Ishikawa (cell line): ENCODE data around the gene DLL4.

Experiments
- CEBPB ChIP-seq: IDR thresholded peaks from 2 replicates; pipeline ENCODE4 v1.6.1; 2012
- CREB1 ChIP-seq: IDR thresholded peaks from 2 replicates; pipeline ENCODE4 v1.6.1; 2012; ENCODE audit warnings: low read depth
- EGR1 ChIP-seq: IDR thresholded peaks from 2 replicates; pipeline ENCODE4 v1.6.1; 2012
- EP300 ChIP-seq: IDR thresholded peaks from 2 replicates; pipeline ENCODE4 v1.6.1; 2012; ENCODE audit warnings: borderline replicate concordance
- FOXM1 ChIP-seq: IDR thresholded peaks from 2 replicates; pipeline ENCODE4 v1.6.1; 2012; ENCODE audit warnings: low read depth, borderline replicate concordance
- NFIC ChIP-seq: IDR thresholded peaks from 2 replicates; pipeline ENCODE4 v1.6.1; 2012
- RAD21 ChIP-seq: IDR thresholded peaks from 2 replicates; pipeline ENCODE4 v1.6.1; 2012; ENCODE audit warnings: low read depth
- TAF1 ChIP-seq: IDR thresholded peaks from 2 replicates; pipeline ENCODE4 v1.6.1; 2012; ENCODE audit warnings: low read depth, mild to moderate bottlenecking
- TCF12 ChIP-seq: IDR thresholded peaks from 2 replicates; pipeline ENCODE4 v1.6.1; 2012; ENCODE audit warnings: low read depth
- TEAD4 ChIP-seq: IDR thresholded peaks from 2 replicates; pipeline ENCODE4 v1.6.1; 2012
- USF1 ChIP-seq: IDR thresholded peaks from 2 replicates; pipeline ENCODE4 v1.6.1; 2012
- YY1 ChIP-seq: IDR thresholded peaks from 2 replicates; pipeline ENCODE4 v1.6.1; 2012; ENCODE audit warnings: low read depth
- ZBTB7A ChIP-seq: IDR thresholded peaks from 2 replicates; pipeline ENCODE4 v1.6.1; 2012; ENCODE audit warnings: low read depth
- TF ChIP-seq, protein P1 (sequence below): IDR thresholded peaks from 2 replicates; pipeline ENCODE4 v1.6.1; 2012
- TF ChIP-seq, protein P2 (sequence below): IDR thresholded peaks from 2 replicates; pipeline ENCODE4 v1.6.1; 2012; ENCODE audit warnings: low read depth, mild to moderate bottlenecking

The DLL4 gene

DNA sequence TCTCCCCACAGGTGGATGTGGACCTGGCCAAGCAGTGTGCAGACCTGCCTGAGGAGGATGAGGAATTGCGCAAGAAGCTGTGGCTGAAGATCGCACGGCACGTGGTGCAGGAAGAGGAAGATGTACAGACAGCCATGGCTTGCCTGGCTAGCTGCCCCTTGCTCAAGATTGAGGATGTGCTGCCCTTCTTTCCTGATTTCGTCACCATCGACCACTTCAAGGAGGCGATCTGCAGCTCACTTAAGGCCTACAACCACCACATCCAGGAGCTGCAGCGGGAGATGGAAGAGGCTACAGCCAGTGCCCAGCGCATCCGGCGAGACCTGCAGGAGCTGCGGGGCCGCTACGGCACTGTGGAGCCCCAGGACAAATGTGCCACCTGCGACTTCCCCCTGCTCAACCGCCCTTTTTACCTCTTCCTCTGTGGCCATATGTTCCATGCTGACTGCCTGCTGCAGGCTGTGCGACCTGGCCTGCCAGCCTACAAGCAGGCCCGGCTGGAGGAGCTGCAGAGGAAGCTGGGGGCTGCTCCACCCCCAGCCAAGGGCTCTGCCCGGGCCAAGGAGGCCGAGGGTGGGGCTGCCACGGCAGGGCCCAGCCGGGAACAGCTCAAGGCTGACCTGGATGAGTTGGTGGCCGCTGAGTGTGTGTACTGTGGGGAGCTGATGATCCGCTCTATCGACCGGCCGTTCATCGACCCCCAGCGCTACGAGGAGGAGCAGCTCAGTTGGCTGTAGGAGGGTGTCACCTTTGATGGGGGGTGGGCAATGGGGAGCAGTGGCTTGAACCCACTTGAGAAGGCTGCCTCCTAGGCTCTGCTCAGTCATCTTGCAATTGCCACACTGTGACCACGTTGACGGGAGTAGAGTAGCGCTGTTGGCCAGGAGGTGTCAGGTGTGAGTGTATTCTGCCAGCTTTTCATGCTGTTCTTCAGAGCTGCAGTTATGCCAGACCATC lies 26.3 kb upstream of the DLL4 start:
- TF ChIP-seq YY1 (no peak), CEBPB (peak; percentile 80), EP300 (no peak), EGR1 (no peak), FOXM1 (no peak)

GRCh38 chr15:40904552-40905201 lies 24.5 kb upstream of the DLL4 start:
- no peak for TF ChIP-seq EGR1
- TF ChIP-seq, protein P1, sequence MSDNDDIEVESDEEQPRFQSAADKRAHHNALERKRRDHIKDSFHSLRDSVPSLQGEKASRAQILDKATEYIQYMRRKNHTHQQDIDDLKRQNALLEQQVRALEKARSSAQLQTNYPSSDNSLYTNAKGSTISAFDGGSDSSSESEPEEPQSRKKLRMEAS, result no peak
- no peak for TF ChIP-seq TCF12
- no peak for TF ChIP-seq EP300
- no peak for TF ChIP-seq ZBTB7A
- no peak for TF ChIP-seq USF1
- no peak for TF ChIP-seq NFIC
- no peak for TF ChIP-seq FOXM1
- TF ChIP-seq TAF1, result no peak
- TF ChIP-seq YY1, result no peak
- TF ChIP-seq, protein P2, sequence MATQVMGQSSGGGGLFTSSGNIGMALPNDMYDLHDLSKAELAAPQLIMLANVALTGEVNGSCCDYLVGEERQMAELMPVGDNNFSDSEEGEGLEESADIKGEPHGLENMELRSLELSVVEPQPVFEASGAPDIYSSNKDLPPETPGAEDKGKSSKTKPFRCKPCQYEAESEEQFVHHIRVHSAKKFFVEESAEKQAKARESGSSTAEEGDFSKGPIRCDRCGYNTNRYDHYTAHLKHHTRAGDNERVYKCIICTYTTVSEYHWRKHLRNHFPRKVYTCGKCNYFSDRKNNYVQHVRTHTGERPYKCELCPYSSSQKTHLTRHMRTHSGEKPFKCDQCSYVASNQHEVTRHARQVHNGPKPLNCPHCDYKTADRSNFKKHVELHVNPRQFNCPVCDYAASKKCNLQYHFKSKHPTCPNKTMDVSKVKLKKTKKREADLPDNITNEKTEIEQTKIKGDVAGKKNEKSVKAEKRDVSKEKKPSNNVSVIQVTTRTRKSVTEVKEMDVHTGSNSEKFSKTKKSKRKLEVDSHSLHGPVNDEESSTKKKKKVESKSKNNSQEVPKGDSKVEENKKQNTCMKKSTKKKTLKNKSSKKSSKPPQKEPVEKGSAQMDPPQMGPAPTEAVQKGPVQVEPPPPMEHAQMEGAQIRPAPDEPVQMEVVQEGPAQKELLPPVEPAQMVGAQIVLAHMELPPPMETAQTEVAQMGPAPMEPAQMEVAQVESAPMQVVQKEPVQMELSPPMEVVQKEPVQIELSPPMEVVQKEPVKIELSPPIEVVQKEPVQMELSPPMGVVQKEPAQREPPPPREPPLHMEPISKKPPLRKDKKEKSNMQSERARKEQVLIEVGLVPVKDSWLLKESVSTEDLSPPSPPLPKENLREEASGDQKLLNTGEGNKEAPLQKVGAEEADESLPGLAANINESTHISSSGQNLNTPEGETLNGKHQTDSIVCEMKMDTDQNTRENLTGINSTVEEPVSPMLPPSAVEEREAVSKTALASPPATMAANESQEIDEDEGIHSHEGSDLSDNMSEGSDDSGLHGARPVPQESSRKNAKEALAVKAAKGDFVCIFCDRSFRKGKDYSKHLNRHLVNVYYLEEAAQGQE, result no peak
- no peak for TF ChIP-seq TEAD4
- TF ChIP-seq CEBPB, result no peak
- no peak for TF ChIP-seq RAD21
- no peak for TF ChIP-seq CREB1

DNA sequence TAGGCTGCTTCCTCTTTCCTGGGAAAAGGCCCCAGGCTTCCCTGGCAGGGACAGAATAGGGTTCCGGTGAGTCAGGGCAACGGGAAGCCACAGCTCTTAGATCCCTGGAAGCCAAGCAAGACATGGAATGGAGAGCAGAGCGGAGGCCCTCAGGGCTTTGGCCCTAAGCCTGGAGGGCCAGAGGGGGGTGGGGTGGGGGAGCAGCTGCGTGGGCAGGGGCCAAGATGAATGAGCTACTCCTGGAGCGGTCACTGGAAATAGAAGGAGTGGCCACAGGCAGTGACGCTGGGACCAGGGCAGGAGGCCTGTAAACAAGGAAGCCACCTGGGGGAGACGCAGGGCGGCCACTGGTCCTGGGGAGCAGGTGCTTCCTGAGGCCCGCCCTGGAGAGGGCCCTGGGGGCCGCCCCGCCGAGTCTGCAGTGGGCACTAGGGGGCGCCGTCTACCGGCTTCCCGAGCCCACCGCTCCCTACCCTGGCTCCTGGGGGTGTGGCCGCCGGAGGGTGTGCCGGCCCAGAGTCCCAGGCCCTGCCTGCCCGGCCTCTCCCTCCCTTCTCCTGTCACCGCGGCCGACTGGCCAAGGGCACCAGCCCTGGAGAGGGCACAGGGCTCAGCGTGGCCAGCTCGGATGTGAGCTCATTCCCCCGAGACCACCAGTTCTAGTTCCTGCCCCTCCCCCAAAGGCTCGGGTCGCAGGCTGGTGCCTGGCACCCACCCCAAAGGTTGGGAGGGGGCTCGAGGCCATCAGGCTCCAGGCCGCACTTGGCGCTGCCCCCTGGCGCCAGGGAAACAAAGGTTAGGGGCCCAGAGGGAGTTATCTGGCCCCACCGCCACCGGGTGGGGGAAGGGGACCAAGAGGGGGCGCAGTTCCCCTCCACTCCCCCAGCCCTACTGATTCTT lies 22.8 kb upstream of the DLL4 start:
- TF ChIP-seq CEBPB (no peak), TAF1 (peak; percentile 41; the same call in 1 of the 2 replicates), NFIC (peak; percentile 91), ZBTB7A (peak; percentile 74; the same call in 1 of the 2 replicates), USF1 (peak; percentile 60; the same call in 1 of the 2 replicates), EP300 (peak; percentile 64; the same call in 1 of the 2 replicates), TEAD4 (no peak), CREB1 (no peak), YY1 (0 out of 2 replicates have a peak, but pooled peaks have one; percentile 27), FOXM1 (no peak), EGR1 (peak; percentile 94), RAD21 (peak; percentile 78), TCF12 (peak; percentile 69)
- TF ChIP-seq, protein P1, result peak; percentile 81
- TF ChIP-seq, protein P2, result no peak

- no peak for TF ChIP-seq EP300
- TF ChIP-seq YY1, result no peak; the same call in 1 of the 2 replicates
- TF ChIP-seq, protein P1, result peak; percentile 11; the same call in 1 of the 2 replicates
- TF ChIP-seq TCF12, result no peak
- TF ChIP-seq, protein P2, result no peak
- TF ChIP-seq CREB1, result no peak
- TF ChIP-seq TEAD4, result no peak
- no peak for TF ChIP-seq RAD21
- TF ChIP-seq USF1, result no peak
- TF ChIP-seq CEBPB, result no peak
- TF ChIP-seq ZBTB7A, result no peak
- no peak for TF ChIP-seq FOXM1
- TF ChIP-seq TAF1, result no peak
- TF ChIP-seq EGR1, result peak; percentile 73
- peak; percentile 42 for TF ChIP-seq NFIC
Measured at GRCh38 chr15:40906991-40907802, 21.9 kb upstream of the DLL4 start.
